Caco-2 (cell line): ENCODE results near the gene TTYH1. TPM values are rescaled to one million over a fixed set of nuclear protein-coding genes. Genes with fewer than 3 reads are reported as not detected.
"Not testable (repeated sequence)": the region's sequence is repeated elsewhere in the genome, so short reads cannot be mapped to it uniquely, and the experiment has no call there.

Experiments
- BruUV-seq: library from RNA; stranded (reverse); fragments of 400-500 nt; replicated peaks from 2 replicates; lab custom pipeline; 2021; lab: Mats Ljungman, UMichigan
- CTCF ChIA-PET: fragments of 300-600 bp; sonication (Branson Sonifier 250); formaldehyde crosslinking; loops from one replicate; lab custom pipeline; 2022; ENCODE audit warnings: antibody characterized with exemption; lab: Charles Lee
- POLR2A ChIA-PET: fragments of 300-600 bp; sonication (Branson Sonifier 250); formaldehyde crosslinking; loops from one replicate; lab custom pipeline; 2022; ENCODE audit warnings: antibody characterized with exemption; lab: Charles Lee
- DNase-seq, 2 experiments: peaks; one replicate each; pipeline versions ENCODE4 v3.0.0 to v3.0.0-alpha.2; 2020 to 2022
- H3K27me3 ChIP-seq: replicated peaks from 2 replicates; pipeline ENCODE4 v1.6.0; 2011; ENCODE audit warnings: low read length; ENCODE audit not compliant: control insufficient read depth, insufficient read depth
- H3K36me3 ChIP-seq: 2 replicates; pipeline ENCODE4 v1.5.1; 2011; ENCODE audit warnings: low read length; ENCODE audit not compliant: control insufficient read depth, insufficient read depth
- H3K4me1 ChIP-seq: fragments of 250-450 bp; sonication (Bioruptor Pico); 2 replicates; pipeline ENCODE4 v1.5.1; 2020; ENCODE audit warnings: mild to moderate bottlenecking
- H3K4me3 ChIP-seq: 2 replicates; pipeline ENCODE4 v1.5.1; 2011; ENCODE audit warnings: low read depth, mild to moderate bottlenecking, control low read depth, low read length
- H3K9me3 ChIP-seq: fragments of 250-450 bp; sonication (Bioruptor Pico); 2 replicates; pipeline ENCODE4 v1.5.1; 2020; ENCODE audit warnings: mild to moderate bottlenecking, moderate library complexity
- H3K27ac Mint-ChIP-seq: one replicate; pipeline ENCODE4 v1.8.0; 2022; ENCODE audit warnings: mixed read lengths; ENCODE audit not compliant: unreplicated experiment
- H3K27me3 Mint-ChIP-seq: one replicate; pipeline ENCODE4 v1.8.0; 2022; ENCODE audit warnings: mixed read lengths; ENCODE audit not compliant: insufficient read depth, unreplicated experiment
- H3K36me3 Mint-ChIP-seq: one replicate; pipeline ENCODE4 v1.8.0; 2022; ENCODE audit warnings: mild to moderate bottlenecking, mixed read lengths; ENCODE audit not compliant: insufficient read depth, unreplicated experiment
- H3K4me1 Mint-ChIP-seq: one replicate; pipeline ENCODE4 v1.8.0; 2022; ENCODE audit warnings: low read depth, mixed read lengths; ENCODE audit not compliant: unreplicated experiment
- H3K4me3 Mint-ChIP-seq: one replicate; pipeline ENCODE4 v1.8.0; 2022; ENCODE audit warnings: mild to moderate bottlenecking, moderate library complexity, mixed read lengths; ENCODE audit not compliant: unreplicated experiment
- H3K9me3 Mint-ChIP-seq: one replicate; pipeline ENCODE4 v1.8.0; 2022; ENCODE audit warnings: mixed read lengths; ENCODE audit not compliant: unreplicated experiment
- intact Hi-C: fragments of 100-400 bp; cut with micrococcal nuclease; formaldehyde crosslinking; loops from one replicate; pipeline ENCODE4 v1.10.0; 2022; ENCODE audit not compliant: unreplicated experiment
- total RNA-seq: library from RNA; stranded (reverse); gene quantifications from 2 replicates; pipeline ENCODE4 v1.2.3, GENCODE V29; 2022
- TF ChIP-seq, protein P1 (sequence below), 2 experiments: fragments of 200-600 bp in 1 of 2; IDR thresholded peaks; 1 replicate in 1 of 2; 2 replicates in 1 of 2; pipeline versions ENCODE4 v1.5.1 to v1.8.0; 2011 to 2022; ENCODE audit warnings: antibody characterized with exemption in 1 of 2, control low read depth in 1 of 2, inconsistent platforms in 1 of 2, low read depth in 1 of 2, low read length in 1 of 2, mild to moderate bottlenecking in 1 of 2, moderate library complexity in 1 of 2; ENCODE audit not compliant: insufficient read depth in 1 of 2, severe bottlenecking in 1 of 2, unreplicated experiment in 1 of 2

Gene TTYH1
- total RNA-seq, 1 experiment from 2014 or later, result not detected

DNA sequence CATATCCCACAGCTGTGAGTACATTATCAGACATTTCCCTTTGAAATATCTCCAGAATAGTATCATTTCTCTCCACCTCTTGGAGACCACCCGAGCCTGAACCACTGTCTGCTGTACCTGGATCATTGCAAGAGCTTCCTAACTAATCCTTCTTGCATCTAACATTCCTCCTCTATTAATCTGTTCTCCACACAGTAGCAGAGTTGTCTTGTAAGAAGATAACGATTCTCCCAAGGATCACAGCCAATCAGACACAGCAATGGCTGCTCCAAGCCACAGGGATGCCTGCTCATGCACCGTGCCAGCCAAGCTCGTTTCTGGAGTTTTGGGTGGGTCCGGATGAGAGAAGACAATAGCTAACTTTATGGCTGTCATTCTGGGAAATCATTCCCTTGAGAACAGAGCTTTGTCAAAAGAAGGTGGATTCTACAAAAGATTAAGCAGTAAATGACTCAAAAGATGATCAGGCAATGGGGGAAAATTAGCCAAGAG lies 36.0 kb upstream of the TTYH1 start:
- POLR2A ChIA-PET, result no interaction called here
- intact Hi-C loops, result no loop called here
- Mint-ChIP-seq H3K9me3 (peaks cover 8% of the 10 kb centered on the region), H3K4me1 (no peaks in the 10 kb centered on the region), H3K4me3 (no peak overlapping the region), H3K27me3 (peaks cover 11% of the 10 kb centered on the region), H3K27ac (no peak overlapping the region), H3K36me3 (no peaks in the 10 kb centered on the region)
- TF ChIP-seq, protein P1, sequence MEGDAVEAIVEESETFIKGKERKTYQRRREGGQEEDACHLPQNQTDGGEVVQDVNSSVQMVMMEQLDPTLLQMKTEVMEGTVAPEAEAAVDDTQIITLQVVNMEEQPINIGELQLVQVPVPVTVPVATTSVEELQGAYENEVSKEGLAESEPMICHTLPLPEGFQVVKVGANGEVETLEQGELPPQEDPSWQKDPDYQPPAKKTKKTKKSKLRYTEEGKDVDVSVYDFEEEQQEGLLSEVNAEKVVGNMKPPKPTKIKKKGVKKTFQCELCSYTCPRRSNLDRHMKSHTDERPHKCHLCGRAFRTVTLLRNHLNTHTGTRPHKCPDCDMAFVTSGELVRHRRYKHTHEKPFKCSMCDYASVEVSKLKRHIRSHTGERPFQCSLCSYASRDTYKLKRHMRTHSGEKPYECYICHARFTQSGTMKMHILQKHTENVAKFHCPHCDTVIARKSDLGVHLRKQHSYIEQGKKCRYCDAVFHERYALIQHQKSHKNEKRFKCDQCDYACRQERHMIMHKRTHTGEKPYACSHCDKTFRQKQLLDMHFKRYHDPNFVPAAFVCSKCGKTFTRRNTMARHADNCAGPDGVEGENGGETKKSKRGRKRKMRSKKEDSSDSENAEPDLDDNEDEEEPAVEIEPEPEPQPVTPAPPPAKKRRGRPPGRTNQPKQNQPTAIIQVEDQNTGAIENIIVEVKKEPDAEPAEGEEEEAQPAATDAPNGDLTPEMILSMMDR (IDR thresholded peaks at IDR 0.05; ENCODE audit: insufficient read depth in 1 of 2, low read depth in 1 of 2, low read length in 1 of 2, severe bottlenecking in 1 of 2, unreplicated experiment in 1 of 2), result no peak
- Histone ChIP-seq H3K4me1 (no peaks in the 10 kb centered on the region), H3K36me3 (no peaks in the 10 kb centered on the region), H3K4me3 (no peak overlapping the region), H3K9me3 (no peaks in the 10 kb centered on the region), H3K27me3 (no peaks in the 10 kb centered on the region)
- CTCF ChIA-PET, result interaction anchor here (0.6 to 0.7 kb wide), 3 partner anchors 12 to 502 kb away, joined by 3 to 5 read pairs (median 3); no protein-coding TSS in a partner anchor
- no TSS peak for BruUV-seq
- no peak for DNase-seq

DNA sequence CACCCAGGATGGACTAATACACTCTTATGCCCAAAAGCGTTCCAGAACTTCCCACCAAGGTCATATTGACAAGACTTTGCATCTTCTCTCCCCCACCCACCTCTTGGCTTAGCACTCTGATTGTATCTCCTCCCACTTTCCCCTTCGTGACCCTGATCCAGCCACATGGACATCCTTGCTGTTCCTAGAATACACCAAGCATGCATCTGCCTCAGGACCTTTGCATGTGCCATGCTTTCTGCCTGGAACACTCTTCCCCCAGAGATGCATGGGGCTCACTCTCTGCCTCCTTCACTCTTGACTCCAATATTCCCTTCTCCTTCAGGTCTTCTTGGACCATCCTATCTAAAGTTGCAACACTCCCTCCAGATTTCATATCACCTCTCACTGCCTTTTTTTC lies 34.4 kb upstream of the TTYH1 start:
- CTCF ChIA-PET, result no interaction called here
- TF ChIP-seq, protein P1 (IDR thresholded peaks at IDR 0.05; ENCODE audit: insufficient read depth in 1 of 2, low read depth in 1 of 2, low read length in 1 of 2, severe bottlenecking in 1 of 2, unreplicated experiment in 1 of 2), result no peak
- Histone ChIP-seq H3K9me3 (no peaks in the 10 kb centered on the region), H3K4me1 (no peaks in the 10 kb centered on the region), H3K36me3 (no peaks in the 10 kb centered on the region), H3K27me3 (no peaks in the 10 kb centered on the region), H3K4me3 (no peak overlapping the region)
- H3K4me3 Mint-ChIP-seq, result no peak overlapping the region
- no TSS peak for BruUV-seq
- no peaks in the 10 kb centered on the region for H3K4me1 Mint-ChIP-seq
- peaks cover 19% of the 10 kb centered on the region for H3K27me3 Mint-ChIP-seq
- peaks cover 8% of the 10 kb centered on the region for H3K9me3 Mint-ChIP-seq
- H3K27ac Mint-ChIP-seq, result no peak overlapping the region
- no peaks in the 10 kb centered on the region for H3K36me3 Mint-ChIP-seq
- intact Hi-C loops, result no loop called here
- POLR2A ChIA-PET, result no interaction called here
- no peak for DNase-seq

DNA sequence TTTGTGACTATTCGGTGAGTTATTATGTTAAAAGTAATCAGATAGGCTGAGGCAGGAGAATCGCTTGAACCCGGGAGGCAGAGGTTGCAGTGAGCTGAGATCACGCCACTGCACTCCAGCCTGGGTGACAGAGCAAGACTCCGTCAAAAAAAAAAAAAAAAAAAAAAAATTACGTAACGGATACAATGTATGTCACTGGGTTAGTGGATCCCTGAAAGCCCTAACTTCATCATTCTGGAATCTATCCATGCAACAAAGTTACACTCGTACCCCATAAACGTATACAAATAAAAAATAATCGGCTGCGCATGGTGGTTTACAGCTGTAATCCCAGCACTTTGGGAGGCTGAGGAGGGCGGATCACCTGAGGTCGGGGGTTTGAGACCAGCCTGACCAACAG lies 33.2 kb upstream of the TTYH1 start:
- DNase-seq, H3K4me3 Mint-ChIP-seq, H3K9me3 Mint-ChIP-seq, H3K27me3 ChIP-seq, H3K36me3 ChIP-seq, H3K27ac Mint-ChIP-seq, BruUV-seq, H3K9me3 ChIP-seq, H3K4me3 ChIP-seq, H3K36me3 Mint-ChIP-seq, H3K4me1 ChIP-seq, CTCF ChIA-PET, intact Hi-C loops, H3K4me1 Mint-ChIP-seq, POLR2A ChIA-PET: not testable (repeated sequence)
- H3K27me3 Mint-ChIP-seq, result peaks cover 22% of the 10 kb centered on the region
